HepG2 (cell line): Measurements from ENCODE around the gene UTRN. TPM values are rescaled to one million over a fixed set of nuclear protein-coding genes. Genes with fewer than 3 reads are reported as not detected.
A peak's percentile ranks its signal among the peaks of the same experiment; 100 is the strongest.

Source experiments
- ATAD3A ChIP-seq: sonication (generic); formaldehyde crosslinking; IDR thresholded peaks from 2 replicates; pipeline ENCODE4 v1.4.0; 2020; ENCODE audit warnings: missing genetic modification reagents
- E2F5 ChIP-seq: sonication (generic); formaldehyde crosslinking; conservative IDR thresholded peaks from 2 replicates; pipeline ENCODE4 v1.4.0; 2020; ENCODE audit warnings: missing genetic modification reagents
- EZH2 ChIP-seq: conservative IDR thresholded peaks from 2 replicates; pipeline ENCODE4 v1.6.1; 2012; ENCODE audit warnings: mild to moderate bottlenecking, low read depth, low read length, moderate library complexity
- FIP1L1 ChIP-seq: fragments of 200-400 bp; formaldehyde crosslinking; IDR thresholded peaks from 2 replicates; pipeline ENCODE4 v1.6.1; 2018; ENCODE audit warnings: low read depth, mild to moderate bottlenecking, low read length, moderate library complexity, borderline replicate concordance; ENCODE audit not compliant: insufficient read depth
- GTF3A ChIP-seq: sonication (generic); formaldehyde crosslinking; conservative IDR thresholded peaks from 2 replicates; pipeline ENCODE4 v1.4.0; 2020; ENCODE audit warnings: mild to moderate bottlenecking, missing genetic modification reagents
- HMG20B ChIP-seq: conservative IDR thresholded peaks from 2 replicates; pipeline ENCODE4 v1.6.1; 2016; ENCODE audit warnings: missing genetic modification reagents, missing compliant biosample characterization
- LRRFIP1 ChIP-seq: sonication (generic); formaldehyde crosslinking; conservative IDR thresholded peaks from 2 replicates; pipeline ENCODE4 v1.4.0; 2020; ENCODE audit warnings: missing genetic modification reagents
- MNT ChIP-seq: fragments of 450-650 bp; IDR thresholded peaks from 2 replicates; pipeline ENCODE4 v1.6.1; 2016
- PBX2 ChIP-seq: IDR thresholded peaks from 2 replicates; pipeline ENCODE4 v1.6.1; 2016; ENCODE audit warnings: control low read depth
- PHB2 ChIP-seq: fragments of 450-650 bp; IDR thresholded peaks from 2 replicates; pipeline ENCODE4 v1.6.1; 2018; ENCODE audit not compliant: partially characterized antibody
- SALL1 ChIP-seq: sonication (generic); formaldehyde crosslinking; IDR thresholded peaks from 2 replicates; pipeline ENCODE4 v1.8.0; 2022; ENCODE audit warnings: mild to moderate bottlenecking, missing genetic modification reagents
- SMAD3 ChIP-seq: sonication (generic); formaldehyde crosslinking; IDR thresholded peaks from 2 replicates; pipeline ENCODE4 v1.4.0; 2020; ENCODE audit warnings: missing genetic modification reagents
- SNAPC5 ChIP-seq: sonication (generic); formaldehyde crosslinking; IDR thresholded peaks from 2 replicates; pipeline ENCODE4 v1.8.1; 2023; ENCODE audit warnings: mild to moderate bottlenecking, missing genetic modification reagents, borderline replicate concordance
- ZBTB25 ChIP-seq: IDR thresholded peaks from 2 replicates; pipeline ENCODE4 v1.6.1; 2018; ENCODE audit warnings: missing genetic modification reagents
- ZC3H13 ChIP-seq: sonication (generic); formaldehyde crosslinking; IDR thresholded peaks from 2 replicates; pipeline ENCODE4 v1.8.1; 2023; ENCODE audit warnings: mild to moderate bottlenecking, missing genetic modification reagents, moderate library complexity
- ZFY ChIP-seq: sonication (generic); formaldehyde crosslinking; IDR thresholded peaks from 2 replicates; pipeline ENCODE4 v1.4.0; 2020; ENCODE audit warnings: missing genetic modification reagents
- ZNF3 ChIP-seq: IDR thresholded peaks from 2 replicates; pipeline ENCODE4 v1.7.0; 2017; ENCODE audit warnings: inconsistent platforms
- ZNF350 ChIP-seq: sonication (generic); formaldehyde crosslinking; IDR thresholded peaks from 2 replicates; pipeline ENCODE4 v1.4.0; 2020; ENCODE audit warnings: mild to moderate bottlenecking, low read depth, missing genetic modification reagents, borderline replicate concordance
- ZNF614 ChIP-seq: IDR thresholded peaks from 2 replicates; pipeline ENCODE4 v1.6.1; 2018; ENCODE audit warnings: missing biosample characterization, missing genetic modification reagents, inconsistent platforms, borderline replicate concordance
- ZNF672 ChIP-seq: sonication (generic); formaldehyde crosslinking; IDR thresholded peaks from 2 replicates; pipeline ENCODE4 v1.8.1; 2022; ENCODE audit warnings: missing genetic modification reagents
- ZNF709 ChIP-seq: sonication (generic); formaldehyde crosslinking; IDR thresholded peaks from 2 replicates; pipeline ENCODE4 v1.5.0; 2020; ENCODE audit warnings: mild to moderate bottlenecking, missing genetic modification reagents
- ZNF724P ChIP-seq: sonication (generic); formaldehyde crosslinking; IDR thresholded peaks from 2 replicates; pipeline ENCODE4 v1.8.0; 2022; ENCODE audit warnings: missing genetic modification reagents, borderline replicate concordance
- polyA plus RNA-seq, 8 experiments: library from polyadenylated mRNA; depleted of rRNA in 3 of 8; stranded (reverse) in 7 of 8; unstranded in 1 of 8; fragments of >200 nt; fragmentation: Illumina TruSeq in 4 of 8; extraction: Trizol in 4 of 8; gene quantifications; 2 replicates each; pipeline versions ENCODE4 v1.2.1 to v1.2.3, GENCODE V29; 2011 to 2016; ENCODE audit warnings: low read depth in 4 of 8, missing spikeins in 1 of 8, mixed read lengths in 1 of 8; ENCODE audit not compliant: insufficient read depth in 1 of 8
- total RNA-seq, 5 experiments: library from RNA; depleted of rRNA; stranded (reverse); fragments of >200 nt; fragmentation: Illumina TruSeq; extraction: Trizol; gene quantifications; 2 replicates each; pipeline ENCODE4 v1.2.3, GENCODE V29; 2016; ENCODE audit warnings: low read depth in 1 of 5

The UTRN gene
- total and polyA plus RNA-seq, 2 of the 13 experiments (the other 11 are each of a cell fraction or from before 2014, with no cell fraction given), result 102 to 116 TPM

- TF ChIP-seq E2F5 (CRISPR knock-in tag), result peak; percentile 71
- no peak for TF ChIP-seq MNT
- 0 out of 2 replicates have a peak, but pooled peaks have one; percentile 64 for TF ChIP-seq GTF3A (CRISPR knock-in tag)
- TF ChIP-seq ZNF350 (CRISPR knock-in tag), result peak; percentile 16; the same call in 1 of the 2 replicates
- TF ChIP-seq PHB2, result no peak
- peak; percentile 79 for TF ChIP-seq PBX2 (CRISPR knock-in tag)
- peak; percentile 94 for TF ChIP-seq ZFY (CRISPR knock-in tag)
- peak; percentile 49; the same call in 1 of the 2 replicates for TF ChIP-seq ZNF614 (CRISPR knock-in tag)
- TF ChIP-seq LRRFIP1 (CRISPR knock-in tag), result 0 out of 2 replicates have a peak, but pooled peaks have one; percentile 19
- no peak for TF ChIP-seq ATAD3A (CRISPR knock-in tag)
- TF ChIP-seq HMG20B (CRISPR knock-in tag), result no peak
- TF ChIP-seq ZNF672 (CRISPR knock-in tag), result no peak
- peak; percentile 63 for TF ChIP-seq SMAD3 (CRISPR knock-in tag)
- TF ChIP-seq ZC3H13 (CRISPR knock-in tag), result peak; percentile 90
- peak; percentile 81; the same call in 1 of the 2 replicates for TF ChIP-seq ZNF724P (CRISPR knock-in tag)
- 0 out of 2 replicates have a peak, but pooled peaks have one; percentile 19 for TF ChIP-seq ZNF3
- TF ChIP-seq ZBTB25 (CRISPR knock-in tag), result peak; percentile 67; the same call in 1 of the 2 replicates
- peak; percentile 96 for TF ChIP-seq SALL1
- peak; percentile 98 for TF ChIP-seq ZNF709
- TF ChIP-seq EZH2, result no peak
- peak; percentile 47; the same call in 1 of the 2 replicates for TF ChIP-seq SNAPC5
- TF ChIP-seq FIP1L1, result 0 out of 2 replicates have a peak, but pooled peaks have one; percentile 27
Measured at GRCh38 chr6:144284783-144285547, at the start of gene UTRN (continued).
